HepG2 (cell line): ENCODE measurements around the gene VAMP5. TPM values are rescaled to one million over a fixed set of nuclear protein-coding genes. Genes with fewer than 3 reads are reported as not detected.

Experiments
- ATF6 ChIP-seq: sonication (generic); formaldehyde crosslinking; conservative IDR thresholded peaks from 2 replicates; pipeline ENCODE4 v1.4.0; 2020; ENCODE audit warnings: missing genetic modification reagents
- FOXO1 ChIP-seq: sonication (generic); formaldehyde crosslinking; IDR thresholded peaks from 2 replicates; pipeline ENCODE4 v1.4.0; 2020; ENCODE audit warnings: missing genetic modification reagents
- HDAC2 ChIP-seq: sonication (generic); formaldehyde crosslinking; IDR thresholded peaks from 2 replicates; pipeline ENCODE4 v1.4.0; 2020; ENCODE audit warnings: missing genetic modification reagents
- KAT8 ChIP-seq: IDR thresholded peaks from 2 replicates; pipeline ENCODE4 v1.6.1; 2016; ENCODE audit warnings: missing genetic modification reagents, missing compliant biosample characterization
- RAD21 ChIP-seq: fragments of 450-650 bp; formaldehyde crosslinking; IDR thresholded peaks from 2 replicates; pipeline ENCODE4 v1.5.0; 2020; ENCODE audit warnings: mild to moderate bottlenecking
- REPIN1 ChIP-seq: sonication (generic); formaldehyde crosslinking; IDR thresholded peaks from 2 replicates; pipeline ENCODE4 v1.8.0; 2022; ENCODE audit warnings: missing genetic modification reagents, low read depth, mild to moderate bottlenecking, borderline replicate concordance
- TARDBP ChIP-seq: sonication (generic); formaldehyde crosslinking; IDR thresholded peaks from 2 replicates; pipeline ENCODE4 v1.8.0; 2022; ENCODE audit warnings: mild to moderate bottlenecking, missing genetic modification reagents
- THAP11 ChIP-seq: IDR thresholded peaks from 2 replicates; pipeline ENCODE4 v1.6.1; 2016; ENCODE audit warnings: missing biosample characterization, missing genetic modification reagents
- ZNF205 ChIP-seq: IDR thresholded peaks from 2 replicates; pipeline ENCODE4 v1.6.1; 2018; ENCODE audit warnings: missing biosample characterization, missing genetic modification reagents
- ZNF564 ChIP-seq: sonication (generic); formaldehyde crosslinking; IDR thresholded peaks from 2 replicates; pipeline ENCODE4 v1.8.1; 2023; ENCODE audit warnings: mild to moderate bottlenecking, missing genetic modification reagents
- ZNF724P ChIP-seq: sonication (generic); formaldehyde crosslinking; IDR thresholded peaks from 2 replicates; pipeline ENCODE4 v1.8.0; 2022; ENCODE audit warnings: missing genetic modification reagents, borderline replicate concordance
- ZNF780A ChIP-seq: sonication (generic); formaldehyde crosslinking; IDR thresholded peaks from 2 replicates; pipeline ENCODE4 v1.8.0; 2022; ENCODE audit warnings: mild to moderate bottlenecking, missing genetic modification reagents, moderate library complexity
- polyA plus RNA-seq, 8 experiments: library from polyadenylated mRNA; depleted of rRNA in 3 of 8; stranded (reverse) in 7 of 8; unstranded in 1 of 8; fragments of >200 nt; fragmentation: Illumina TruSeq in 4 of 8; extraction: Trizol in 4 of 8; gene quantifications; 2 replicates each; pipeline versions ENCODE4 v1.2.1 to v1.2.3, GENCODE V29; 2011 to 2016; ENCODE audit warnings: low read depth in 4 of 8, missing spikeins in 1 of 8, mixed read lengths in 1 of 8; ENCODE audit not compliant: insufficient read depth in 1 of 8
- total RNA-seq, 5 experiments: library from RNA; depleted of rRNA; stranded (reverse); fragments of >200 nt; fragmentation: Illumina TruSeq; extraction: Trizol; gene quantifications; 2 replicates each; pipeline ENCODE4 v1.2.3, GENCODE V29; 2016; ENCODE audit warnings: low read depth in 1 of 5
- TF ChIP-seq, protein P1 (sequence below): IDR thresholded peaks from 2 replicates; pipeline ENCODE4 v1.6.1; 2016; ENCODE audit warnings: mild to moderate bottlenecking
- TF ChIP-seq, protein P2 (sequence below): sonication (generic); formaldehyde crosslinking; IDR thresholded peaks from 2 replicates; pipeline ENCODE4 v1.5.1; 2020; ENCODE audit warnings: mild to moderate bottlenecking, moderate library complexity, missing genetic modification reagents
- TF ChIP-seq, protein P3 (sequence below), 2 experiments: sonication (generic) in 1 of 2; formaldehyde crosslinking in 1 of 2; IDR thresholded peaks; 2 replicates each; pipeline versions ENCODE4 v1.4.0 to v1.6.1; 2018 to 2020; ENCODE audit warnings: missing genetic modification reagents in 2 of 2, borderline replicate concordance in 1 of 2, low read depth in 1 of 2, mild to moderate bottlenecking in 1 of 2, missing biosample characterization in 1 of 2
- TF ChIP-seq, protein P4 (sequence below): sonication (generic); formaldehyde crosslinking; IDR thresholded peaks from 2 replicates; pipeline ENCODE4 v1.5.0; 2020; ENCODE audit warnings: mild to moderate bottlenecking, missing genetic modification reagents, borderline replicate concordance

The VAMP5 gene
- total and polyA plus RNA-seq, 2 of the 13 experiments (the other 11 are each of a cell fraction or from before 2014, with no cell fraction given) = 7.2 to 56.7 TPM

DNA sequence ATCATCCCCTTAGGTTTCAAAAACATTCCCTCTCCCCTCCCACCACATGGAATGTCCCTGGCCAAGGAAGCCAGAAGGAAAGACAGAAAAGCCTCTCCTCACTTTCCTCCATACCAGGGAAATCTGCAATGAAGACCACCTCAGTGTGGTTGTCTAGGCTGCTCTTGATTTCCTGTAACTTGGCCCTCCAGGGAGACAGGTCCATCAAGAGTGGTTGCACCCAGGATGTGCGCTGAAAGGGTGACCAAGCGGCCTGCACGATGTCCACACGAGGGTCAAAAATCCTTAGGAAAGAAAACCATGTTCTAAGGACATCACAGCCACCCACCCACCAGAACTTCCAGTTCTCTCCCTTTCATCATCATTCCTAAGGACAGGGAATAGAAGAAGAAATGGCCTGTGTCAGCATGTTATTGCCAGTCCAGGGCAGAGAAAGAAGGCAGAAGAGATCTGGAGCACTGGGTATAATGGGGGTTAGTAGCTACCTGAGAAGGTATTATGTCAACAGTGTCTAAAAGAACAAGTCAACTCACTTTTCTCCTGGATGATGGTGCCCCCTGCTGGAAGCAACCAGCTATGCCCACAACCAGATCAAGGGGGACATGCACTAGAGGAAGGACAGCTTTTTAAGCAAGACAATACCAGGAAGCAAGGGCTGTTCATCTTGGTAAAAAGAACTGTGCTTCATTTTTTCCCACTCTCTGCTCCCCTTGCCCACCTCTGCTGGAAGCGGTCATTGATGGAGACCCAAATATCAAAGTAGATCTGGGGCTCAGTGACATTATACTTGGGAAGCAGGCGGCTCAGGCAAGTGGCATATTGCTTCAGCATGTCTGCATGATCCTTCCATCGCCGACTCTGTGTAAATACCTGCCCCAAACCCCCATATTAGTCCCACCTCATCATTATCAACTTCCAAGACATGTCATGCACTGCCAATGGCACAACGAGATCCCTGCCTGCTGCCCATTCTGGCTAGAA, 32.2 kb upstream of the VAMP5 start (continued):
- no peak for TF ChIP-seq TARDBP (CRISPR knock-in tag)
- TF ChIP-seq, protein P1, sequence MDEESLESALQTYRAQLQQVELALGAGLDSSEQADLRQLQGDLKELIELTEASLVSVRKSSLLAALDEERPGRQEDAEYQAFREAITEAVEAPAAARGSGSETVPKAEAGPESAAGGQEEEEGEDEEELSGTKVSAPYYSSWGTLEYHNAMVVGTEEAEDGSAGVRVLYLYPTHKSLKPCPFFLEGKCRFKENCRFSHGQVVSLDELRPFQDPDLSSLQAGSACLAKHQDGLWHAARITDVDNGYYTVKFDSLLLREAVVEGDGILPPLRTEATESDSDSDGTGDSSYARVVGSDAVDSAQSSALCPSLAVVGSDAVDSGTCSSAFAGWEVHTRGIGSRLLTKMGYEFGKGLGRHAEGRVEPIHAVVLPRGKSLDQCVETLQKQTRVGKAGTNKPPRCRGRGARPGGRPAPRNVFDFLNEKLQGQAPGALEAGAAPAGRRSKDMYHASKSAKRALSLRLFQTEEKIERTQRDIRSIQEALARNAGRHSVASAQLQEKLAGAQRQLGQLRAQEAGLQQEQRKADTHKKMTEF (CRISPR knock-in tag) = peak; percentile 71
- TF ChIP-seq, protein P2, sequence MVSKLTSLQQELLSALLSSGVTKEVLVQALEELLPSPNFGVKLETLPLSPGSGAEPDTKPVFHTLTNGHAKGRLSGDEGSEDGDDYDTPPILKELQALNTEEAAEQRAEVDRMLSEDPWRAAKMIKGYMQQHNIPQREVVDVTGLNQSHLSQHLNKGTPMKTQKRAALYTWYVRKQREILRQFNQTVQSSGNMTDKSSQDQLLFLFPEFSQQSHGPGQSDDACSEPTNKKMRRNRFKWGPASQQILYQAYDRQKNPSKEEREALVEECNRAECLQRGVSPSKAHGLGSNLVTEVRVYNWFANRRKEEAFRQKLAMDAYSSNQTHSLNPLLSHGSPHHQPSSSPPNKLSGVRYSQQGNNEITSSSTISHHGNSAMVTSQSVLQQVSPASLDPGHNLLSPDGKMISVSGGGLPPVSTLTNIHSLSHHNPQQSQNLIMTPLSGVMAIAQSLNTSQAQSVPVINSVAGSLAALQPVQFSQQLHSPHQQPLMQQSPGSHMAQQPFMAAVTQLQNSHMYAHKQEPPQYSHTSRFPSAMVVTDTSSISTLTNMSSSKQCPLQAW (CRISPR knock-in tag) = 0 out of 2 replicates have a peak, but pooled peaks have one; percentile 19
- TF ChIP-seq ZNF724P = no peak
- peak; percentile 78 for TF ChIP-seq THAP11
- 0 out of 2 replicates have a peak, but pooled peaks have one; percentile 41 for TF ChIP-seq ZNF205 (CRISPR knock-in tag)
- 0 out of 2 replicates have a peak, but pooled peaks have one; percentile 40 for TF ChIP-seq ATF6
- TF ChIP-seq RAD21 (CRISPR knock-in tag) = peak; percentile 97
- TF ChIP-seq, protein P3, sequence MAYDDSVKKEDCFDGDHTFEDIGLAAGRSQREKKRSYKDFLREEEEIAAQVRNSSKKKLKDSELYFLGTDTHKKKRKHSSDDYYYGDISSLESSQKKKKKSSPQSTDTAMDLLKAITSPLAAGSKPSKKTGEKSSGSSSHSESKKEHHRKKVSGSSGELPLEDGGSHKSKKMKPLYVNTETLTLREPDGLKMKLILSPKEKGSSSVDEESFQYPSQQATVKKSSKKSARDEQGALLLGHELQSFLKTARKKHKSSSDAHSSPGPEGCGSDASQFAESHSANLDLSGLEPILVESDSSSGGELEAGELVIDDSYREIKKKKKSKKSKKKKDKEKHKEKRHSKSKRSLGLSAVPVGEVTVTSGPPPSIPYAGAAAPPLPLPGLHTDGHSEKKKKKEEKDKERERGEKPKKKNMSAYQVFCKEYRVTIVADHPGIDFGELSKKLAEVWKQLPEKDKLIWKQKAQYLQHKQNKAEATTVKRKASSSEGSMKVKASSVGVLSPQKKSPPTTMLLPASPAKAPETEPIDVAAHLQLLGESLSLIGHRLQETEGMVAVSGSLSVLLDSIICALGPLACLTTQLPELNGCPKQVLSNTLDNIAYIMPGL (CRISPR knock-in tag; IDR thresholded peaks at IDR 0.05; ENCODE audit: borderline replicate concordance in 1 of 2, low read depth in 1 of 2) = peak; percentile 24 to 58; a peak in 2 of 4 replicates
- TF ChIP-seq FOXO1 (CRISPR knock-in tag) = peak; percentile 10; the same call in 1 of the 2 replicates
- TF ChIP-seq HDAC2 (CRISPR knock-in tag) = 0 out of 2 replicates have a peak, but pooled peaks have one; percentile 26
- no peak for TF ChIP-seq ZNF780A (CRISPR knock-in tag)
- peak; percentile 56; the same call in 1 of the 2 replicates for TF ChIP-seq REPIN1
- TF ChIP-seq, protein P4, sequence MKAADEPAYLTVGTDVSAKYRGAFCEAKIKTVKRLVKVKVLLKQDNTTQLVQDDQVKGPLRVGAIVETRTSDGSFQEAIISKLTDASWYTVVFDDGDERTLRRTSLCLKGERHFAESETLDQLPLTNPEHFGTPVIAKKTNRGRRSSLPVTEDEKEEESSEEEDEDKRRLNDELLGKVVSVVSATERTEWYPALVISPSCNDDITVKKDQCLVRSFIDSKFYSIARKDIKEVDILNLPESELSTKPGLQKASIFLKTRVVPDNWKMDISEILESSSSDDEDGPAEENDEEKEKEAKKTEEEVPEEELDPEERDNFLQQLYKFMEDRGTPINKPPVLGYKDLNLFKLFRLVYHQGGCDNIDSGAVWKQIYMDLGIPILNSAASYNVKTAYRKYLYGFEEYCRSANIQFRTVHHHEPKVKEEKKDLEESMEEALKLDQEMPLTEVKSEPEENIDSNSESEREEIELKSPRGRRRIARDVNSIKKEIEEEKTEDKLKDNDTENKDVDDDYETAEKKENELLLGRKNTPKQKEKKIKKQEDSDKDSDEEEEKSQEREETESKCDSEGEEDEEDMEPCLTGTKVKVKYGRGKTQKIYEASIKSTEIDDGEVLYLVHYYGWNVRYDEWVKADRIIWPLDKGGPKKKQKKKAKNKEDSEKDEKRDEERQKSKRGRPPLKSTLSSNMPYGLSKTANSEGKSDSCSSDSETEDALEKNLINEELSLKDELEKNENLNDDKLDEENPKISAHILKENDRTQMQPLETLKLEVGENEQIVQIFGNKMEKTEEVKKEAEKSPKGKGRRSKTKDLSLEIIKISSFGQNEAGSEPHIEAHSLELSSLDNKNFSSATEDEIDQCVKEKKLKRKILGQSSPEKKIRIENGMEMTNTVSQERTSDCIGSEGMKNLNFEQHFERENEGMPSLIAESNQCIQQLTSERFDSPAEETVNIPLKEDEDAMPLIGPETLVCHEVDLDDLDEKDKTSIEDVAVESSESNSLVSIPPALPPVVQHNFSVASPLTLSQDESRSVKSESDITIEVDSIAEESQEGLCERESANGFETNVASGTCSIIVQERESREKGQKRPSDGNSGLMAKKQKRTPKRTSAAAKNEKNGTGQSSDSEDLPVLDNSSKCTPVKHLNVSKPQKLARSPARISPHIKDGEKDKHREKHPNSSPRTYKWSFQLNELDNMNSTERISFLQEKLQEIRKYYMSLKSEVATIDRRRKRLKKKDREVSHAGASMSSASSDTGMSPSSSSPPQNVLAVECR (CRISPR knock-in tag) = peak; percentile 44; the same call in 1 of the 2 replicates
- TF ChIP-seq ZNF564 = no peak
- TF ChIP-seq KAT8 (CRISPR knock-in tag) = peak; percentile 19; the same call in 1 of the 2 replicates
